AG04449 (cell line): ENCODE data around the gene MAPRE2.

Experiments used
- CTCF ChIA-PET: fragments of 350-600 bp; formaldehyde crosslinking; extraction: SDS; loops from one replicate; lab custom pipeline; 2021; ENCODE audit warnings: antibody characterized with exemption; lab: Yijun Ruan, JAX
- POLR2A ChIA-PET: fragments of 400-600, 350-600 bp; formaldehyde crosslinking; extraction: SDS; loops from one replicate; lab custom pipeline; 2020; ENCODE audit warnings: antibody characterized with exemption, inconsistent platforms; lab: Yijun Ruan, JAX
- DNase-seq: peaks from one replicate; pipeline ENCODE4 v3.0.0-alpha.2; 2010; ENCODE audit warnings: low read depth, low spot score
- H3K4me3 ChIP-seq: 2 replicates; pipeline ENCODE4 v1.5.1; 2011; ENCODE audit warnings: low read depth, mild to moderate bottlenecking, control low read depth, low read length
- CTCF ChIP-seq: IDR thresholded peaks from one replicate; pipeline ENCODE4 v1.5.1; 2011; ENCODE audit warnings: mild to moderate bottlenecking, moderate library complexity, low read length, control low read depth, inconsistent platforms; ENCODE audit not compliant: insufficient read depth; ENCODE audit errors: missing control alignments

MAPRE2 gene

GRCh38 chr18:35110554-35111485 lies 69.6 kb downstream of the MAPRE2 start:
- POLR2A ChIA-PET: no interaction called here
- H3K4me3 ChIP-seq: no peak overlapping the region
- CTCF ChIA-PET: interaction anchor here (1.2 kb wide), 1 partner anchor 33 kb away, joined by 3 read pairs; no protein-coding TSS in a partner anchor
- TF ChIP-seq CTCF: no peak
- peak; percentile 1 for DNase-seq

GRCh38 chr18:35112696-35113095 lies 71.5 kb downstream of the MAPRE2 start:
- no peak for DNase-seq
- TF ChIP-seq CTCF: no peak
- ChIA-PET POLR2A (no interaction called here), CTCF (no interaction called here)
- no peak overlapping the region for H3K4me3 ChIP-seq

GRCh38 chr18:35114305-35114704 lies 73.1 kb downstream of the MAPRE2 start:
- no peak for DNase-seq
- no peak overlapping the region for H3K4me3 ChIP-seq
- no peak for TF ChIP-seq CTCF
- CTCF ChIA-PET: interaction anchor here (0.6 to 1.6 kb wide), 3 partner anchors 13 to 86 kb away, joined by 3 to 8 read pairs (median 3); no protein-coding TSS in a partner anchor
- POLR2A ChIA-PET: no interaction called here

- DNase-seq: no peak
- no peak overlapping the region for H3K4me3 ChIP-seq
- ChIA-PET POLR2A (no interaction called here), CTCF (no interaction called here)
- TF ChIP-seq CTCF: no peak
These were observed 75.6 kb downstream of the MAPRE2 start for GRCh38 chr18:35116784-35117318.

GRCh38 chr18:35117372-35117771 lies 76.2 kb downstream of the MAPRE2 start:
- POLR2A ChIA-PET: no interaction called here
- no peak overlapping the region for H3K4me3 ChIP-seq
- CTCF ChIA-PET: no interaction called here
- DNase-seq: no peak
- TF ChIP-seq CTCF: no peak

- CTCF ChIA-PET: interaction anchor here (2.1 kb wide), 1 partner anchor 10 kb away, joined by 8 read pairs; no protein-coding TSS in a partner anchor
- no peak for TF ChIP-seq CTCF
- peak; percentile 49 for DNase-seq
- POLR2A ChIA-PET: no interaction called here
- peak overlapping the region; percentile 10; the same call in 1 of the 2 replicates for H3K4me3 ChIP-seq
These were observed 76.8 kb downstream of the MAPRE2 start for GRCh38 chr18:35117951-35118411.
